Measurements from ENCODE around the gene HNRNPA1L2. TPM values are rescaled to one million over a fixed set of nuclear protein-coding genes. Genes with fewer than 3 reads are reported as not detected.

The HNRNPA1L2 gene
- total RNA-seq, 1 experiment from 2014 or later, result 9.1 TPM

Other genes with a start within 250 kb of the HNRNPA1L2 start
- 0.11 and 0.16 TPM in 2 replicates for gene THSD1, start 236.3 kb upstream of the HNRNPA1L2 start, total RNA-seq (2022)
- gene VPS36, start 191.8 kb upstream of the HNRNPA1L2 start, total RNA-seq (2022), result 40.9 and 48.4 TPM in 2 replicates
- 62.4 and 68.9 TPM in 2 replicates for gene CKAP2, start 187.0 kb upstream of the HNRNPA1L2 start, total RNA-seq (2022)
- gene SUGT1, start 10.4 kb downstream of the HNRNPA1L2 start, total RNA-seq (2022), result 73.6 and 84.3 TPM in 2 replicates
- not detected in 2 replicates for gene CNMD, start 97.4 kb downstream of the HNRNPA1L2 start, total RNA-seq (2022)
- gene PCDH8, start 206.2 kb downstream of the HNRNPA1L2 start, total RNA-seq (2022), result not detected in 2 replicates